GM21367 (cell line): Measurements from ENCODE around the gene ENOSF1.
"Not testable (repeated sequence)": the region's sequence is repeated elsewhere in the genome, so short reads cannot be mapped to it uniquely, and the experiment has no call there.

Source experiments
- ATAC-seq: cut with Tn5 transposase; IDR thresholded peaks from one replicate; pipeline ENCODE4 v1.9.1; 2021; ENCODE audit not compliant: unreplicated experiment

ENOSF1 gene, protein sequence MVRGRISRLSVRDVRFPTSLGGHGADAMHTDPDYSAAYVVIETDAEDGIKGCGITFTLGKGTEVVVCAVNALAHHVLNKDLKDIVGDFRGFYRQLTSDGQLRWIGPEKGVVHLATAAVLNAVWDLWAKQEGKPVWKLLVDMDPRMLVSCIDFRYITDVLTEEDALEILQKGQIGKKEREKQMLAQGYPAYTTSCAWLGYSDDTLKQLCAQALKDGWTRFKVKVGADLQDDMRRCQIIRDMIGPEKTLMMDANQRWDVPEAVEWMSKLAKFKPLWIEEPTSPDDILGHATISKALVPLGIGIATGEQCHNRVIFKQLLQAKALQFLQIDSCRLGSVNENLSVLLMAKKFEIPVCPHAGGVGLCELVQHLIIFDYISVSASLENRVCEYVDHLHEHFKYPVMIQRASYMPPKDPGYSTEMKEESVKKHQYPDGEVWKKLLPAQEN

GRCh38 chr18:712401-713134 is at the start of gene ENOSF1:
ENOSF1 (minus strand) TSS chr18:712630; CDS start chr18:712587, 43 bp downstream.
- peak; percentile 91 for ATAC-seq

- not testable (repeated sequence) for ATAC-seq
These were observed 47.4 kb upstream of the ENOSF1 start for GRCh38 chr18:759864-760263.

- ATAC-seq: no peak
These were observed 43.1 kb upstream of the ENOSF1 start for GRCh38 chr18:755506-755905.

DNA sequence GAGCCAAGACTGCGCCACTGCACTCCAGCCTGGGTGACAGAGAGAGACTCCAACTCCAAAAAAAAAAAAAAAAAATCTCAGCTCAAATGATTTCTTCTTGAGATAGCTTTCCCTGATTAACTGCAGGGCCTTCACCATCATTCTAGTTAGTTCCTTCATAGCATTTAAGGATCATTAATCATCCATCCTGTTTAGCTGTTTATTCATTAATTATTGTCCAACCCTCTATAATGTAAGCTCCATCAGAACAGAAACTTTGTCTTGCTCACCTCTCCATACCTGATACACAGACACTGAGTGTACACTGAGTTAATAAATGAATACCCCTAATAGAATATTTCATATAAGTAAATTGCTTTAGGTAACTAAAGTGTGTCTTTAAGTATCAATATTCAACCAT is 42.2 kb upstream of the ENOSF1 start:
- no peak for ATAC-seq

DNA sequence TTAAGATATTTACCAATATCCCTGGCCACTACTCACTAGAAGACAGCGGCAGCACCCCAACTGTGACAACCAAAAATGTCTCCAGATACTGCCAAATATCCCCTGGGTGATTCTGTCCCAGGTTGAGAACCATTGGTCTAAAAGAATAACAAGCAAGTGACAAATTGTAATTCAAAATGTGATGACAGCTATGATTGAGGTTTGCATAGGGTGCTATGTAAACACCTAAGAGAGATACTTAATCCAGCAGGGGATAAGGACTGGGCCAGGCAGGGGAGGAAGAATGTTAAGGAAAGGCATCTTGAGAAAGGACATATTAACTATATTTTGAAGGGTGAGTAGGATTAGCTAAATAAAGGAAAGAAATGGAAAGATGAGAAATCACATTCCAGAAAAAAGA is 38.0 kb upstream of the ENOSF1 start:
- ATAC-seq: no peak

DNA sequence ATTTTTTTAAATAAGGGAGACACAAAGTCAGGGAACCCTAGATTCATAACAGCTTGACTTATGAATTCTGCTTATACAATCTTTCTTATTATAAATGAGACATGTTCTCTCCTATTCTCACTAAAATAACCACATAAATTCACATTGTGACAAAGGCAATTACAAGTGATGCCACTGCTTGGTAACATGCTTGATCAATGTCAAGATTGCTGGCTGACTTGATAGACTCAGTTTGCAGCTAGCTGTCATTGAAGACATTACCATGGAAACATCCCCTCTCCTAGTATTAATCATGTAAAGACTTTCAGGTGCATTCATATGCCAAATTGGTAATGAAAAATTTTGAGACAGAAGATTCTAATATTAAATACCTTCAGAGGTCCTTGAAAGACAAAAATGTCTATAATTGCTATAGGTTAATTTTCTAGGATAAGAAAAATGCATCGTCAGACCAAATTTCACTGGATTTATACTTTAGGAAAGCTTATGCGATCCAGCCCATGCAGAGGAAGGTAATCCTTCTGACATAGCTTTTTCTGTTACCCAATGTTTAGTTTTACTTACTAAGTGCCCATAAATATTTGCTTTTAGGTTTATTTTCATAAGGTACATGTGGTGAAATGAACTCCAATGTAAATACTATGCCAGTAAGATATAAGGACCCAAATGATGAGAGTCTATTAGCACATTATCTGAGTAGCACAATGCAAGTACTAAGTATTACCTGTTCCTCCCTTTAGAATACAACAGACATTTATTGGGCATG is 32.6 kb upstream of the ENOSF1 start:
- ATAC-seq: no peak

GRCh38 chr18:741931-742512 is 29.6 kb upstream of the ENOSF1 start:
- ATAC-seq: peak; percentile 81

DNA sequence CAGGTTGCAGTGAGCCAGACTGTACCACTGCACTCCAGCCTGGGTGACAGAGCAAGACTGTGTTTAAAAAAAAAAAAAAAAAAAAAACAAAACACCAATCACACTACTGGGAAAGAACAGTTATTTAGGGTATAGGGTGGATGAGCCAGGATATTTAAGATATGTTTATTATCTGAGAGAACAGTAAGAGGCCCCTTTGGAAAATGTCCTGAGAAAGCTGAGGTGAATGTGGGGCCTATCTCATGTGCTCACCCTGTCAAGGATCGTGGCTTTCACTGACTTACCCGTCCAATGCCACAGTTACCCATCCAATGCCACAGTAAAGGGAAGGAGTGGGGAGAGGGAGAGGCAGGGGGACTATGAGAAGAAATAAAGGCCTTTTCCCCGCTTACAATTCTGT is 19.9 kb upstream of the ENOSF1 start:
- ATAC-seq: no peak

- ATAC-seq: no peak
These were observed 18.8 kb upstream of the ENOSF1 start for GRCh38 chr18:731185-731584.

- no peak for ATAC-seq
These were observed 18.3 kb upstream of the ENOSF1 start for GRCh38 chr18:730692-731091.

- ATAC-seq: not testable (repeated sequence)
These were observed 17.7 kb upstream of the ENOSF1 start for GRCh38 chr18:730120-730519.

DNA sequence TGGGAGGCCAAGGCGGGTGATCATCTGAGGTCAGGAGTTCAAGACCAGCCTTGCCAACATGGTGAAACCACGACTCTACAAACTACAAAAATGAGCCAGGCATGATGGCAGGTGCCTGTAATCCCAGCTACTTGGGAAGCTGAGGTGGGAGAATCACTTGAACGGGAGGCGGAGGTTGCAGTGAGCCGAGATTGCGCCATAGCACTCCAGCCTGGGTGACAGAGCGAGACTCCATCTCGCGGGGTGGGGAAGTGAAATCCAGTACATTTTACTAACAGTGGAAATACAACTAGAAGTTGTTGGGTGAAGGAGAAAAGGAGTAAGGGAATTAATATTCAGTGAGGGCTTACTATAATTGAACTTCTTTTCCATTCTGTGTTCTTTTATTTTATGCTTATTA is 13.2 kb upstream of the ENOSF1 start:
- ATAC-seq: no peak

- no peak for ATAC-seq
These were observed 11.2 kb upstream of the ENOSF1 start for GRCh38 chr18:723541-724080.

DNA sequence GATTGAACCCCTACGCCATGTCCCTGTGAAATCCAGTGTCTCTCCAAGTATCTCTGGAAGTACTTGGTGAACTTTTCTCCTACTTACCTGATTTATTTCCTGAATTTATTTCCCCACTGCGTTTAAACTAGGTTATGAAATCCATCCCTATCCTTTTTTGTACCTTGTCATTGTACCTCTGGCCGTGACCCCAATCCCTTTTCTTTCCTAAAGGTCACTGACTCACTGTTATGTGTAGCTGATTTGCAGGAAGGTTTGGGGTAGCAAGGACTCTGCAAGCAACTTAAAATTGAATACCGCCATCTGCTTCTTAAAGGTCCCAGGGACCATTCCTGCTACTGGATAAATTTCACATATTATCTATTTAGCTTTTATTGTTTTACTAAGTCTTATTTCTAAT is 4.6 kb upstream of the ENOSF1 start:
- no peak for ATAC-seq

GRCh38 chr18:715626-716025 is 3.2 kb upstream of the ENOSF1 start:
- no peak for ATAC-seq

DNA sequence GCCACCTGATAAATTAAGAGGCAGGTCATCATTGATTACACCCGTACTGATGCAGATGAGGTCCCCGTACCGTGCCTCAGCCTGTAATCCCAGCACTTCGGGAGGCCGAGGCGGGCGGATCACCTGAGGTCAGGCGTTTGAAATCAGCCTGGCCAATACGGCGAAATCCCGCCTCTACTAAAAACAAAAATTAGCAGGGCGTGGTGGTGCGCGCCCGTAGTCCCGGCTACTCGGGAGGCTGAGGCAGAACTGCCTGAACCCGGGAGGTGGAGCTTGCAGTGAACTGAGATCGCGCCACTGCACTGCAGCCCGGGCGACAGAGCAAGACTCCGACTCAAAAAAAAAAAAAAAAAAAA is 683 bp upstream of the ENOSF1 start:
- ATAC-seq: no peak

DNA sequence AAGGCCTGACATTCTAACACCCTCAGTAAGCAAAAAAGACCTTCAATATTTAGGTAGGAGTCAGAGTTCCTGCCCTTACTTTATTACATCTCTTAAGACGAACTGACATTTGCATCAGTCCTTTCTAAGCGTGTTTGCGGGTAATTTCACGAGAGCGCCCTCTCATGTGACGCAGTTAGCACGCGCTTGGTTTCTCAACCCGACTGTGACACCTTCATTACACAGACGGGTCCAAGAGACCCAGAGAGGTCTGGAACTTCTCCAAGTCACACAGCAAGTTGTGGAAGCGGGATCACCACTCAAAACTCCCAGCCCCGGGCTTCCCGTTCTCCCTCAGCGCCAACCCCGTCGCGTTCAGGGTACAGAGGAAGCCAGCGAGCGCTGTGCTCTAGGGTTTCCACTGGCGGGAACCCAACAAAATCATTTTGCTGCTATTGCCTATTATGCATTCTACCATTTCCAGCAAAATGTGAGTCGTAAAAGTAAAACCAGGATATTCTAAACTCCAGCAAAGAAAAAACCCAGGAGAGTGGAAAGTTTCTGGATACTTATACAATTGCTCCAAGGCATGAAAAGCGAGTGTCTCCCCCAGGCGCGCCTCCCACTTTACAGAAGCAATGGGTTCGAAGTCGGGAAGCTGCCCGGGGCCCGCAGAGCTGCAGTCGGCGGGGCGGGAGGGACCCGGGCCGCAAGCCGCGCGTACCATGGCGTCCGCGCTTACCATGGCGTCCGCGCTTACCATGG is 601 bp downstream of the ENOSF1 start:
- ATAC-seq: peak; percentile 44

DNA sequence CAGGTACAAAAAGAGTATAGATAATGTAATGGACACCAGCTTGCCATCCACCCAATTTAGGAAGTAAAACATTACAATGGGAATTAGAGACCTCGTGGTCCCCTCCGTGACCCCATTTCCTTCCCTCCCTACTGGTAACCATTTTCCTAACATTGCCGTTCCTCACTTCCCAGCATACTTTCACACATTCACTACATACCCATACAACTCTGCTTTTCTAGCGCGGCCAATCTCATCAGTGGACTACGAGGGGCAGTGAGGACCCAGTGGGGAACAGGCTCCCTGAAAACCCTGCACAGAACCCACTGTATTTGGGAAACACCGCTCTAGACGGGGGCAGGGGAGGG is 1.1 kb downstream of the ENOSF1 start:
- ATAC-seq: peak; percentile 8

- ATAC-seq: no peak
These were observed 1.8 kb downstream of the ENOSF1 start for GRCh38 chr18:710418-711300.
